SK-N-SH (cell line): Measurements from ENCODE around the gene MCF2L. TPM values are rescaled to one million over a fixed set of nuclear protein-coding genes. Genes with fewer than 3 reads are reported as not detected.

Experiments used
- CTCF ChIA-PET: fragments of 300-600, 350-600 bp; formaldehyde crosslinking; extraction: SDS; loops from one replicate; lab custom pipeline; 2021; lab: Yijun Ruan, JAX
- POLR2A ChIA-PET: fragments of 350-600 bp; sonication (Branson Sonifier 250); formaldehyde crosslinking; extraction: SDS; loops from one replicate; lab custom pipeline; 2020; ENCODE audit warnings: antibody characterized with exemption, inconsistent platforms; lab: Yijun Ruan, JAX
- DNase-seq: peaks from one replicate; pipeline ENCODE4 v3.0.0; 2012
- H2AFZ ChIP-seq: fragments of 200-600 bp; sonication (generic); 2 replicates; pipeline ENCODE4 v1.8.1; 2016; ENCODE audit warnings: antibody characterized with exemption, mild to moderate bottlenecking, low read depth
- H3F3A ChIP-seq: fragments of 200-600 bp; sonication (generic); replicated peaks from 2 replicates; pipeline ENCODE3; 2016; ENCODE audit warnings: antibody characterized with exemption, mild to moderate bottlenecking; ENCODE audit not compliant: insufficient read depth
- H3K27ac ChIP-seq, 2 experiments: fragments of 200-500 bp in 1 of 2; fragments of 200-600 bp in 1 of 2; sonication (Bioruptor generic) in 1 of 2; sonication (generic), shearing (Covaris generic) in 1 of 2; 2 replicates each; pipeline versions ENCODE4 v1.5.1 to v1.6.1; 2014 to 2016; ENCODE audit warnings: low read depth in 2 of 2, inconsistent platforms in 1 of 2, low read length in 1 of 2, mild to moderate bottlenecking in 1 of 2, mixed read lengths in 1 of 2
- H3K27me3 ChIP-seq: fragments of 200-600 bp; sonication (generic), shearing (Covaris generic); 2 replicates; pipeline ENCODE4 v1.6.1; 2016; ENCODE audit warnings: mixed run types; ENCODE audit not compliant: insufficient read depth
- H3K36me3 ChIP-seq, 2 experiments: fragments of 200-500 bp in 1 of 2; fragments of 200-600 bp in 1 of 2; sonication (Bioruptor generic) in 1 of 2; sonication (generic) in 1 of 2; replicated peaks in 1 of 2; 2 replicates each; pipeline versions ENCODE3 to v1.5.1; 2014 to 2016; ENCODE audit warnings: low read length in 1 of 2, mild to moderate bottlenecking in 1 of 2; ENCODE audit not compliant: insufficient read depth in 2 of 2, control insufficient read depth in 1 of 2
- H3K4me1 ChIP-seq, 2 experiments: fragments of 200-500 bp in 1 of 2; fragments of 200-600 bp in 1 of 2; sonication (Bioruptor generic) in 1 of 2; sonication (generic), shearing (Covaris generic) in 1 of 2; 2 replicates each; pipeline versions ENCODE4 v1.5.1 to v1.6.1; 2014 to 2016; ENCODE audit warnings: low read depth in 1 of 2, low read length in 1 of 2, mixed run types in 1 of 2; ENCODE audit not compliant: insufficient read depth in 2 of 2, control insufficient read depth in 1 of 2
- H3K4me2 ChIP-seq: fragments of 200-600 bp; sonication (generic), shearing (Covaris generic); 2 replicates; pipeline ENCODE4 v1.6.1; 2017; ENCODE audit warnings: mixed run types
- H3K4me3 ChIP-seq, 2 experiments: fragments of 200-500 bp in 1 of 2; fragments of 200-600 bp in 1 of 2; sonication (Bioruptor generic) in 1 of 2; sonication (generic), shearing (Covaris generic) in 1 of 2; 2 replicates each; pipeline versions ENCODE4 v1.5.1 to v1.8.1; 2014 to 2016; ENCODE audit warnings: low read depth in 2 of 2, inconsistent platforms in 1 of 2, low read length in 1 of 2, mild to moderate bottlenecking in 1 of 2, mixed read lengths in 1 of 2, moderate library complexity in 1 of 2
- H3K79me2 ChIP-seq: fragments of 200-600 bp; sonication (generic); 2 replicates; pipeline ENCODE4 v1.8.1; 2017; ENCODE audit warnings: mild to moderate bottlenecking; ENCODE audit not compliant: insufficient read depth
- H3K9ac ChIP-seq: fragments of 200-600 bp; sonication (generic); 2 replicates; pipeline ENCODE4 v1.6.1; 2017; ENCODE audit warnings: mixed run types
- H3K9me2 ChIP-seq: fragments of 200-600 bp; sonication (generic); 2 replicates; pipeline ENCODE4 v1.6.1; 2017; ENCODE audit warnings: mixed run types
- H3K9me3 ChIP-seq: fragments of 200-600 bp; sonication (generic); 2 replicates; pipeline ENCODE4 v1.6.1; 2017; ENCODE audit warnings: mixed run types, mild to moderate bottlenecking, moderate library complexity
- H4K20me1 ChIP-seq: fragments of 200-600 bp; sonication (generic); 2 replicates; pipeline ENCODE4 v1.6.1; 2017; ENCODE audit warnings: mild to moderate bottlenecking, mixed run types; ENCODE audit not compliant: insufficient read depth
- CHD2 ChIP-seq: fragments of 150-350 bp; IDR thresholded peaks from 2 replicates; pipeline ENCODE4 v1.6.1; 2018; ENCODE audit warnings: low read length; ENCODE audit not compliant: partially characterized antibody
- ELF1 ChIP-seq: IDR thresholded peaks from 2 replicates; pipeline ENCODE4 v1.4.0; 2012
- EZH2phosphoT487 ChIP-seq: fragments of 200-600 bp; sonication (generic); IDR thresholded peaks from 2 replicates; pipeline ENCODE4 v1.6.1; 2017; ENCODE audit warnings: low read depth, mixed run types, mild to moderate bottlenecking, antibody characterized with exemption, moderate library complexity, borderline replicate concordance
- FOSL2 ChIP-seq: IDR thresholded peaks from 2 replicates; pipeline ENCODE4 v1.4.0; 2012; ENCODE audit warnings: low read depth, mild to moderate bottlenecking, moderate library complexity, borderline replicate concordance
- FOXJ3 ChIP-seq: sonication (generic); formaldehyde crosslinking; IDR thresholded peaks from 2 replicates; pipeline ENCODE4 v1.5.1; 2020; ENCODE audit warnings: mild to moderate bottlenecking, missing genetic modification reagents
- FOXM1 ChIP-seq: IDR thresholded peaks from 2 replicates; pipeline ENCODE4 v1.4.0; 2012; ENCODE audit warnings: low read depth, mild to moderate bottlenecking
- GABPA ChIP-seq: IDR thresholded peaks from 2 replicates; pipeline ENCODE4 v1.4.0; 2012; ENCODE audit warnings: low read depth, mild to moderate bottlenecking
- GATA2 ChIP-seq: sonication (generic); formaldehyde crosslinking; IDR thresholded peaks from 2 replicates; pipeline ENCODE4 v1.5.0; 2020; ENCODE audit warnings: mild to moderate bottlenecking, missing genetic modification reagents
- IRF3 ChIP-seq: fragments of 150-350 bp; IDR thresholded peaks from 2 replicates; pipeline ENCODE4 v1.6.1; 2016; ENCODE audit warnings: mild to moderate bottlenecking, low read depth, low read length
- JUND ChIP-seq: IDR thresholded peaks from 2 replicates; pipeline ENCODE4 v1.4.0; 2012
- MAX ChIP-seq: IDR thresholded peaks from 2 replicates; pipeline ENCODE4 v1.4.0; 2012; ENCODE audit warnings: low read depth
- MXI1 ChIP-seq: IDR thresholded peaks from 2 replicates; pipeline ENCODE4 v1.6.1; 2012; ENCODE audit warnings: mild to moderate bottlenecking, low read depth, low read length, improper control_type of control experiment
- NFIC ChIP-seq: IDR thresholded peaks from 2 replicates; pipeline ENCODE4 v1.4.0; 2012; ENCODE audit warnings: borderline replicate concordance
- NRF1 ChIP-seq: IDR thresholded peaks from 2 replicates; pipeline ENCODE4 v1.6.1; 2012; ENCODE audit warnings: low read depth, mild to moderate bottlenecking, low read length
- RAD21 ChIP-seq: IDR thresholded peaks from 2 replicates; pipeline ENCODE4 v1.6.1; 2012; ENCODE audit warnings: mild to moderate bottlenecking, low read length
- REST ChIP-seq: IDR thresholded peaks from 2 replicates; pipeline ENCODE4 v1.6.1; 2012; ENCODE audit warnings: mild to moderate bottlenecking, low read depth, low read length, moderate library complexity
- RXRA ChIP-seq: IDR thresholded peaks from 2 replicates; pipeline ENCODE4 v1.4.0; 2012; ENCODE audit warnings: low read depth, mild to moderate bottlenecking, borderline replicate concordance
- SMC3 ChIP-seq: IDR thresholded peaks from 2 replicates; pipeline ENCODE4 v1.6.1; 2012; ENCODE audit warnings: low read depth, low read length, improper control_type of control experiment
- USF1 ChIP-seq: IDR thresholded peaks from 2 replicates; pipeline ENCODE4 v1.4.0; 2012; ENCODE audit warnings: low read depth, borderline replicate concordance
- YY1 ChIP-seq: IDR thresholded peaks from 2 replicates; pipeline ENCODE4 v1.4.0; 2012; ENCODE audit warnings: low read depth, mild to moderate bottlenecking
- WGBS: methylation state at CpG from one replicate; pipeline ENCODE4 v1.1.6; 2017; ENCODE audit warnings: low lambda C conversion rate; 5-methylcytosine and 5-hydroxymethylcytosine counted together
- polyA plus RNA-seq, 3 experiments: library from polyadenylated mRNA; depleted of rRNA; stranded (reverse); fragments of >200 nt; gene quantifications; 2 replicates each; pipeline ENCODE4 v1.2.3, GENCODE V29; 2012

The MCF2L gene
- polyA plus RNA-seq, 1 of the 3 experiments (the other 2 are of a cell fraction), result 0.56 TPM

DNA sequence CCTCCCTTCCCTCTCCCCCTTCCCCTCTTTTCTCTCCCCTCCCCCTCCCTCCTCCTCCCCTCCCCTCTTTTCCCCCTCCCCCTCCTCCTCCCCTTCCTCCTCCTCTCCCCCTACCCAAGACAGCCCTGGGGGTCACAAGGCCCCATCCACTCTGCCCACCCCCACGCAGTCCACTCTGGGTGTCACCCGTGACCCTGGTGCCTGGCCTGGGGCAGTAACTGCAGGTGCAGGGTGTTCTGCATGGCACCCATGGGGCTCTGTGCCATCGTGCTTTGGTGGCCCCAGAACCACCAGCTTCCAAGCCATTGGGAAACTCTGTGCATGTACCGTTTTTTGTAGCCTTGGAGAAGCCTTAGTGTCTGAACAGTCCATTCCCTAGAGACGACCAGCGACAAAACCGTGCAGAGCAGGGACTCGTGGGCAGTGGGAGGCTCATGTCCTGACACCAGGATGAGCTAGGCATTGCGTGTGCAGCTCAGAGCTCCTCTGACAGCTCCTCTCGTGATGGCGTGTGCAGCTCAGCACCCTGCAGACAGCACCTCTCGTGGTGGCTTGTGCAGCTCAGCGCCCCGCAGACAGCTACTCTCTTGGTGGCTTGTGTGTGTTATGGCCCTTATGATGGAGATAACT lies 92.9 kb downstream of the MCF2L start (continued):
- TF ChIP-seq USF1 (no peak), EZH2phosphoT487 (no peak), FOXJ3 (no peak), RAD21 (no peak), FOSL2 (no peak)

- no peak overlapping the region for H3K4me2 ChIP-seq
- no peaks in the 10 kb centered on the region for H3K27me3 ChIP-seq
- no peaks in the 10 kb centered on the region for H3K79me2 ChIP-seq
- no peak overlapping the region for H3K4me3 ChIP-seq
- no peak overlapping the region for H3K9ac ChIP-seq
- TF ChIP-seq FOSL2, result no peak
- no peak for TF ChIP-seq YY1
- TF ChIP-seq JUND, result no peak
- no peak for TF ChIP-seq IRF3
- TF ChIP-seq ELF1, result no peak
- no peak for TF ChIP-seq EZH2phosphoT487
- no peak for TF ChIP-seq NRF1
- TF ChIP-seq MXI1, result no peak
- TF ChIP-seq SMC3, result no peak
- TF ChIP-seq NFIC, result no peak
- no peak for TF ChIP-seq GABPA
- TF ChIP-seq CHD2, result no peak
- no peak for TF ChIP-seq GATA2 (CRISPR knock-in tag)
- TF ChIP-seq REST, result no peak
- TF ChIP-seq RXRA, result no peak
- TF ChIP-seq MAX, result no peak
- no peak for TF ChIP-seq FOXM1
- ChIA-PET POLR2A (no interaction called here), CTCF (interaction anchor here (2.0 kb wide), 1 partner anchor 33 kb away, joined by 9 read pairs; no protein-coding TSS in a partner anchor)
- H3K4me1 ChIP-seq, result no peaks in the 10 kb centered on the region
- WGBS, result 75% methylated on average over 10 of the region's 14 CpGs
- H3K9me3 ChIP-seq, result no peaks in the 10 kb centered on the region
- no peak overlapping the region for H3K27ac ChIP-seq
- H4K20me1 ChIP-seq, result no peaks in the 10 kb centered on the region
- H2AFZ ChIP-seq, result no peak overlapping the region
- H3K36me3 ChIP-seq, result no peaks in the 10 kb centered on the region
- no peaks in the 10 kb centered on the region for H3F3A ChIP-seq
- no peak for DNase-seq
- no peaks in the 10 kb centered on the region for H3K9me2 ChIP-seq
Observed at GRCh38 chr13:113062691-113063090, 93.7 kb downstream of the MCF2L start.
